ENCODE results near the gene SUN1. TPM values are rescaled to one million over a fixed set of nuclear protein-coding genes. Genes with fewer than 3 reads are reported as not detected.
"Not testable (repeated sequence)": the region's sequence is repeated elsewhere in the genome, so short reads cannot be mapped to it uniquely, and the experiment has no call there.

Gene SUN1
- total and polyA plus RNA-seq, 7 experiments from 2014 or later = 39.4 to 254 (median 97.2) TPM

GRCh38 chr7:786472-787255, 45.6 kb upstream of the SUN1 start:
- Histone ChIP-seq H3K4me3 (ENCODE audit: low read length) (no peak overlapping the region), H3K4me1 (ENCODE audit: control insufficient read depth in 2 of 2, insufficient read depth in 2 of 2, low read length in 2 of 2) (no peaks in the 10 kb centered on the region), H3K9me3 (ENCODE audit: control insufficient read depth in 2 of 3, low read length in 3 of 3) (no peaks in the 10 kb centered on the region), H3K27me3 (ENCODE audit: control insufficient read depth in 2 of 2, insufficient read depth in 2 of 2, low read length in 2 of 2) (no peaks in the 10 kb centered on the region), H3K36me3 (ENCODE audit: control insufficient read depth in 2 of 3, insufficient read depth in 3 of 3, low read length in 3 of 3) (peaks cover 0 to 35% (median 0%) of the 10 kb centered on the region in 3 experiments), H3K27ac (ENCODE audit: low read depth, low read length) (no peak overlapping the region)
- H3K27ac Mint-ChIP-seq = peak overlapping the region in 1 of 9 donors; percentile 15
- ATAC-seq (peak; percentile 91), DNase-seq (peak; percentile 44 to 77 (median 63))
- intact Hi-C loops (cut with micrococcal nuclease) = loop anchor here (1.0 kb wide), 4 partner anchors 27 to 87 kb away; partner anchors contain the start of gene SUN1 (in 2 of the 2)
- CTCF ChIA-PET = interaction anchor here (0.6 to 6.1 kb wide), 4 partner anchors 46 to 466 kb away, joined by 3 to 59 read pairs (median 4); partner anchors contain the start of genes GET4 and SUN1
- H3K9me3 Mint-ChIP-seq = peaks cover 0 to 7% (median 0%) of the 10 kb centered on the region in 11 donors
- POLR2A ChIA-PET = interaction anchor here (1.1 to 1.7 kb wide), 2 partner anchors 31 to 45 kb away, joined by 4 read pairs; partner anchors contain the start of gene SUN1
- H3K27me3 Mint-ChIP-seq = no peaks in the 10 kb centered on the region
- H3K36me3 Mint-ChIP-seq = peaks cover 0 to 31% (median 3%) of the 10 kb centered on the region in 5 donors
- H3K4me1 Mint-ChIP-seq = peaks cover 0 to 2% (median 0%) of the 10 kb centered on the region in 7 donors
- H3K4me3 Mint-ChIP-seq = no peak overlapping the region

GRCh38 chr7:787332-788240, 44.7 kb upstream of the SUN1 start:
- H3K27ac ChIP-seq (ENCODE audit: low read depth, low read length) = no peak overlapping the region
- no peaks in the 10 kb centered on the region for H3K4me1 ChIP-seq (ENCODE audit: control insufficient read depth in 2 of 2, insufficient read depth in 2 of 2, low read length in 2 of 2)
- H3K9me3 ChIP-seq (ENCODE audit: control insufficient read depth in 2 of 3, low read length in 3 of 3) = no peaks in the 10 kb centered on the region
- Mint-ChIP-seq H3K27ac (no peak overlapping the region), H3K4me1 (peaks cover 0 to 2% (median 0%) of the 10 kb centered on the region in 7 donors), H3K27me3 (no peaks in the 10 kb centered on the region), H3K9me3 (peaks cover 0 to 7% (median 0%) of the 10 kb centered on the region in 11 donors), H3K36me3 (peaks cover 0 to 23% (median 3%) of the 10 kb centered on the region in 5 donors), H3K4me3 (no peak overlapping the region)
- no peaks in the 10 kb centered on the region for H3K27me3 ChIP-seq (ENCODE audit: control insufficient read depth in 2 of 2, insufficient read depth in 2 of 2, low read length in 2 of 2)
- POLR2A ChIA-PET = interaction anchor here (0.6 to 1.7 kb wide), 3 partner anchors 30 to 85 kb away, joined by 3 to 4 read pairs (median 4); partner anchors contain the start of gene SUN1
- CTCF ChIA-PET = interaction anchor here (0.6 to 6.1 kb wide), 3 partner anchors 29 to 86 kb away, joined by 4 to 59 read pairs (median 5); partner anchors contain the start of genes GET4 and SUN1
- no peak for DNase-seq
- H3K4me3 ChIP-seq (ENCODE audit: low read length) = no peak overlapping the region
- ATAC-seq = no peak
- intact Hi-C loops (cut with micrococcal nuclease) = no loop called here
- H3K36me3 ChIP-seq (ENCODE audit: control insufficient read depth in 2 of 3, insufficient read depth in 3 of 3, low read length in 3 of 3) = peaks cover 0 to 28% (median 0%) of the 10 kb centered on the region in 3 experiments

DNA sequence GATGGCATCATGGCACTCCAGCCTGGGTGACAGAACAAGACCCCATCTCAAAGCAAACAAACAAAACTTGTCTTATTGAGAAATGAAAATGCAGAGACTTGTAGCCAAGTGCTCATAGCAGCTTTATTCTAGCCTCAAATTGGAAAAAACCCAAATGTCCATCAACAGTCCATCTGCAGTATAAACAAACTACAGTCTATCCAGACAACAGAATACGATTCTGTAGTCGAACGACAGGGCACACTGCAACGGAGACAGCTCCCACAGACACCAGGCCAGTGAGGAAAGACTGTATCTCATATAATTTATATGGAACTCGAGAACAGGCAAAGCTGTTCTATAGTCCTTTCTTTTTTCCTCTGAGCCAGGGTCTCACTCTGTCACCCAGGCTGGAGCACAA, 40.8 kb upstream of the SUN1 start:
- Histone ChIP-seq H3K27ac (ENCODE audit: low read depth, low read length) (no peak overlapping the region), H3K36me3 (ENCODE audit: control insufficient read depth in 2 of 3, insufficient read depth in 3 of 3, low read length in 3 of 3) (no peaks in the 10 kb centered on the region), H3K4me1 (ENCODE audit: control insufficient read depth in 2 of 2, insufficient read depth in 2 of 2, low read length in 2 of 2) (no peaks in the 10 kb centered on the region), H3K27me3 (ENCODE audit: control insufficient read depth in 2 of 2, insufficient read depth in 2 of 2, low read length in 2 of 2) (no peaks in the 10 kb centered on the region), H3K4me3 (ENCODE audit: low read length) (no peak overlapping the region), H3K9me3 (ENCODE audit: control insufficient read depth in 2 of 3, low read length in 3 of 3) (no peaks in the 10 kb centered on the region)
- POLR2A ChIA-PET = no interaction called here
- Mint-ChIP-seq H3K27me3 (no peaks in the 10 kb centered on the region), H3K4me3 (no peak overlapping the region), H3K9me3 (peaks cover 0 to 7% (median 0%) of the 10 kb centered on the region in 11 donors), H3K36me3 (peaks cover 0 to 11% (median 0%) of the 10 kb centered on the region in 5 donors), H3K4me1 (no peaks in the 10 kb centered on the region), H3K27ac (no peak overlapping the region)
- DNase-seq (no peak), ATAC-seq (no peak)
- CTCF ChIA-PET = interaction anchor here (0.6 kb wide), 1 partner anchor 10 kb away, joined by 3 read pairs; no protein-coding TSS in a partner anchor
- intact Hi-C loops (cut with micrococcal nuclease) = no loop called here

DNA sequence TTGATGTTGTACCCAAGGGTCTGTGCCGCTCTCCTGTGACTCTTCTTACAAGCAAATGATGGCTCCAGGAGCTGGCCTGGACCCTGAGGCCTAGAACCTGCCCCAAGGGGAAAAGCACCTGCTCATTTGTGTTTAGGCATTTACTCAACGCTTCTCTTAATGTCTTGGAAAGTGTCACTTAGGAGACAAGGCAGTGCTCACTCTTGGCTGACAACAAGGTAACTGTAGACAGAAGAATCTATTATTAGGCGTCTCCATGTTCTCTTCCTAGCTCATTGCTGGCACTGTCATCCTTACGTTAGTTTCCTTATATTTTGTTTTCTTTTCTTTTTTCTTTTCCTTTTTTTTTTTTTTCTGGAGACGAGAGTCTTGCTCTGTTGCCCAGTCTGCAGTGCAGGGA, 38.1 kb upstream of the SUN1 start:
- Mint-ChIP-seq H3K4me3 (no peak overlapping the region), H3K27ac (peak overlapping the region in 1 of 9 donors; percentile 38), H3K36me3 (peaks cover 0 to 5% (median 0%) of the 10 kb centered on the region in 5 donors), H3K9me3 (peaks cover 0 to 3% (median 0%) of the 10 kb centered on the region in 11 donors), H3K4me1 (no peaks in the 10 kb centered on the region), H3K27me3 (no peaks in the 10 kb centered on the region)
- CTCF ChIA-PET = no interaction called here
- Histone ChIP-seq H3K36me3 (ENCODE audit: control insufficient read depth in 2 of 3, insufficient read depth in 3 of 3, low read length in 3 of 3) (no peaks in the 10 kb centered on the region), H3K4me3 (ENCODE audit: low read length) (no peak overlapping the region), H3K4me1 (ENCODE audit: control insufficient read depth in 2 of 2, insufficient read depth in 2 of 2, low read length in 2 of 2) (no peaks in the 10 kb centered on the region), H3K9me3 (ENCODE audit: control insufficient read depth in 2 of 3, low read length in 3 of 3) (no peaks in the 10 kb centered on the region), H3K27ac (ENCODE audit: low read depth, low read length) (no peak overlapping the region), H3K27me3 (ENCODE audit: control insufficient read depth in 2 of 2, insufficient read depth in 2 of 2, low read length in 2 of 2) (no peaks in the 10 kb centered on the region)
- no peak for DNase-seq
- ATAC-seq = no peak
- POLR2A ChIA-PET = no interaction called here
- intact Hi-C loops (cut with micrococcal nuclease) = no loop called here

DNA sequence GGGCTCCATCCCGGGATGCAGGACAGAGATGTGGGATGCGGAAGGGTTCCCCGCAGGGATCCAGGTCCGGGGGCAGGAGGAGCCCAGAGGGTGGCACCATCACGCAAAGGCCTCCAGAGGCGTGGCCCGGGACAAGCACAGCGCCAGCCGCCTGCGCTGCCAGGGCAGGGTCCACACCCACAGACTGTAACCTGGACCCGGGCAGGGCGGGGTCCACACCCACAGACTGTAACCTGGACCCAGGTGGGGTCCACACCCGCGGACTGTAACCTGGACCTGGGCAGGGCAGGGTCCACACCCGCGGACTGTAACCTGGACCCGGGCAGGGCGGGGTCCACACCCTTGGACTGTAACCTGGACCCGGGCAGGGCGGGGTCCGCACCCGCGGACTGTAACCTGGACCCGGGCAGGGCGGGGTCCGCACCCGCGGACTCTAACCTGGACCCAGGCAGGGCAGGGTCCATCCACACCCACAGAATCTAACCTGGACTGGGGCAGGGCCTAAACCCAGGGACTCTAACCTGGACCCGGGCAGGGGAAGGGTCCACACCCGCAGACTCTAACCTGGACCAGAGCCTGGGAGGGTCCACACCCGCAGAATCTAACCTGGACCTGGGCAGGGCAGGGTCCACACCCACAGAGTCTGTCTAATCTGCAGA, 37.5 kb upstream of the SUN1 start:
- Mint-ChIP-seq H3K36me3 (peaks cover 0 to 3% (median 0%) of the 10 kb centered on the region in 5 donors), H3K27ac (no peak overlapping the region), H3K4me1 (no peaks in the 10 kb centered on the region), H3K27me3 (no peaks in the 10 kb centered on the region), H3K4me3 (no peak overlapping the region), H3K9me3 (no peaks in the 10 kb centered on the region)
- Histone ChIP-seq H3K4me1 (ENCODE audit: control insufficient read depth in 2 of 2, insufficient read depth in 2 of 2, low read length in 2 of 2) (no peaks in the 10 kb centered on the region), H3K27ac (ENCODE audit: low read depth, low read length) (no peak overlapping the region), H3K9me3 (ENCODE audit: control insufficient read depth in 2 of 3, low read length in 3 of 3) (no peaks in the 10 kb centered on the region), H3K4me3 (ENCODE audit: low read length) (no peak overlapping the region), H3K27me3 (ENCODE audit: control insufficient read depth in 2 of 2, insufficient read depth in 2 of 2, low read length in 2 of 2) (no peaks in the 10 kb centered on the region), H3K36me3 (ENCODE audit: control insufficient read depth in 2 of 3, insufficient read depth in 3 of 3, low read length in 3 of 3) (no peaks in the 10 kb centered on the region)
- no peak for ATAC-seq
- no peak for DNase-seq
- ChIA-PET CTCF (no interaction called here), POLR2A (no interaction called here)
- intact Hi-C loops (cut with micrococcal nuclease) = no loop called here

- H3K27ac Mint-ChIP-seq; H3K9me3 Mint-ChIP-seq; H3K4me1 ChIP-seq (ENCODE audit: control insufficient read depth in 2 of 2, insufficient read depth in 2 of 2, low read length in 2 of 2); CTCF ChIA-PET; ATAC-seq; H3K27me3 ChIP-seq (ENCODE audit: control insufficient read depth in 2 of 2, insufficient read depth in 2 of 2, low read length in 2 of 2); H3K27me3 Mint-ChIP-seq; H3K36me3 Mint-ChIP-seq; intact Hi-C loops (cut with micrococcal nuclease); H3K9me3 ChIP-seq (ENCODE audit: control insufficient read depth in 2 of 3, low read length in 3 of 3); H3K4me1 Mint-ChIP-seq; H3K4me3 ChIP-seq (ENCODE audit: low read length); H3K36me3 ChIP-seq (ENCODE audit: control insufficient read depth in 2 of 3, insufficient read depth in 3 of 3, low read length in 3 of 3); DNase-seq; H3K27ac ChIP-seq (ENCODE audit: low read depth, low read length); H3K4me3 Mint-ChIP-seq; POLR2A ChIA-PET: not testable (repeated sequence)
Measured at GRCh38 chr7:796434-797169, 35.7 kb upstream of the SUN1 start.

All from naive thymus-derived CD4-positive, alpha-beta T cell (primary cell).